CD14-positive monocyte (primary cell): Measurements from ENCODE around the gene UBE2O. TPM values are rescaled to one million over a fixed set of nuclear protein-coding genes. Genes with fewer than 3 reads are reported as not detected.

ENCODE experiments used
- DNase-seq, 3 donors: peaks; one replicate each; pipeline ENCODE4 v3.0.0-alpha.2; 2011 to 2022
- H2AFZ ChIP-seq: 2 replicates; pipeline ENCODE4 v1.6.0; 2012; ENCODE audit warnings: mild to moderate bottlenecking, low read depth, low read length, inconsistent platforms; ENCODE audit not compliant: insufficient read depth, poor library complexity, severe bottlenecking
- H3K27ac ChIP-seq, 2 donors: 1 replicate in 1 of 2; 2 replicates in 1 of 2; pipeline ENCODE4 v1.5.1; 2012 to 2013; ENCODE audit warnings: low read length in 2 of 2, control low read depth in 1 of 2, inconsistent platforms in 1 of 2, low read depth in 1 of 2, mild to moderate bottlenecking in 1 of 2
- H3K27me3 ChIP-seq, 2 donors: one replicate each; pipeline versions ENCODE4 v1.6.0 to v1.6.1; 2011 to 2013; ENCODE audit warnings: low read length in 2 of 2; ENCODE audit not compliant: control insufficient read depth in 2 of 2, insufficient read depth in 2 of 2
- H3K36me3 ChIP-seq, 2 donors: replicated peaks in 1 of 2; 1 replicate in 1 of 2; 2 replicates in 1 of 2; pipeline versions ENCODE4 v1.5.1 to v1.6.1; 2012 to 2013; ENCODE audit warnings: low read length in 2 of 2, control low read depth in 1 of 2, inconsistent platforms in 1 of 2, mild to moderate bottlenecking in 1 of 2; ENCODE audit not compliant: insufficient read depth in 2 of 2, control insufficient read depth in 1 of 2
- H3K4me1 ChIP-seq, 2 donors: 1 replicate in 1 of 2; 2 replicates in 1 of 2; pipeline versions ENCODE4 v1.5.1 to v1.6.1; 2012 to 2013; ENCODE audit warnings: low read length in 2 of 2, control low read depth in 1 of 2, inconsistent platforms in 1 of 2, mild to moderate bottlenecking in 1 of 2, moderate library complexity in 1 of 2; ENCODE audit not compliant: insufficient read depth in 2 of 2, control insufficient read depth in 1 of 2
- H3K4me2 ChIP-seq: replicated peaks from 2 replicates; pipeline ENCODE3; 2012; ENCODE audit warnings: low read length, moderate library complexity, mild to moderate bottlenecking; ENCODE audit not compliant: poor library complexity, severe bottlenecking; ENCODE audit errors: extremely low read depth
- H3K4me3 ChIP-seq, 3 experiments: fragments of 200-600 bp in 1 of 3; sonication (generic) in 1 of 3; replicated peaks in 1 of 3; 1 replicate in 2 of 3; 2 replicates in 1 of 3; pipeline ENCODE4 v1.5.1; 2011 to 2013; ENCODE audit warnings: low read length in 3 of 3, mild to moderate bottlenecking in 3 of 3, control low read depth in 2 of 3, low read depth in 2 of 3, inconsistent platforms in 1 of 3, moderate library complexity in 1 of 3
- H3K79me2 ChIP-seq: 2 replicates; pipeline ENCODE4 v1.6.0; 2012; ENCODE audit warnings: mild to moderate bottlenecking, control low read depth, inconsistent platforms, low read length, moderate library complexity; ENCODE audit not compliant: insufficient read depth
- H3K9ac ChIP-seq: 2 replicates; pipeline ENCODE4 v1.6.0; 2017; ENCODE audit warnings: low read length, mild to moderate bottlenecking; ENCODE audit not compliant: insufficient read depth, poor library complexity, severe bottlenecking
- H3K9me3 ChIP-seq, 2 donors: replicated peaks in 1 of 2; 1 replicate in 1 of 2; 2 replicates in 1 of 2; pipeline versions ENCODE4 v1.5.1 to v1.6.1; 2012 to 2013; ENCODE audit warnings: low read length in 2 of 2, control low read depth in 1 of 2; ENCODE audit not compliant: control insufficient read depth in 1 of 2, insufficient read depth in 1 of 2
- H4K20me1 ChIP-seq: 2 replicates; pipeline ENCODE4 v1.6.0; 2012; ENCODE audit warnings: mild to moderate bottlenecking, low read length, control low read depth, moderate library complexity; ENCODE audit not compliant: insufficient read depth
- H3K27ac Mint-ChIP-seq, 7 donors: one replicate each; pipeline ENCODE4 v1.8.0; 2020; ENCODE audit warnings: mild to moderate bottlenecking in 7 of 7, mixed read lengths in 7 of 7, moderate library complexity in 6 of 7, inconsistent platforms in 2 of 7
- H3K27me3 Mint-ChIP-seq, 3 donors: one replicate each; pipeline ENCODE4 v1.8.0; 2021 to 2022; ENCODE audit warnings: low read depth in 3 of 3, mild to moderate bottlenecking in 3 of 3, mixed read lengths in 3 of 3, moderate library complexity in 3 of 3, inconsistent platforms in 1 of 3
- H3K36me3 Mint-ChIP-seq, 2 donors: one replicate each; pipeline ENCODE4 v1.8.0; 2020; ENCODE audit warnings: mixed read lengths in 2 of 2, inconsistent platforms in 1 of 2, mild to moderate bottlenecking in 1 of 2
- H3K4me1 Mint-ChIP-seq: one replicate; pipeline ENCODE4 v1.8.0; 2020; ENCODE audit warnings: mild to moderate bottlenecking, mixed read lengths
- H3K4me3 Mint-ChIP-seq, 2 donors: one replicate each; pipeline ENCODE4 v1.8.0; 2020; ENCODE audit warnings: mild to moderate bottlenecking in 2 of 2, mixed read lengths in 2 of 2, moderate library complexity in 1 of 2
- H3K9me3 Mint-ChIP-seq, 7 donors: one replicate each; pipeline ENCODE4 v1.8.0; 2020 to 2022; ENCODE audit warnings: mixed read lengths in 7 of 7, mild to moderate bottlenecking in 6 of 7, moderate library complexity in 6 of 7, inconsistent platforms in 2 of 7
- WGBS: methylation state at CpG from one replicate; pipeline ENCODE4 v1.1.5; 2013; ENCODE audit warnings: missing lambda C conversion rate; ENCODE audit not compliant: insufficient coverage; 5-methylcytosine and 5-hydroxymethylcytosine counted together
- intact Hi-C, 2 donors: fragments of 100-400 bp; cut with micrococcal nuclease; formaldehyde crosslinking; loops; one replicate each; pipeline versions ENCODE4 v1.15.0 to v1.15.1; 2023
- polyA plus RNA-seq, 3 donors: library from polyadenylated mRNA; depleted of rRNA in 1 of 3; unstranded in 2 of 3; stranded (reverse) in 1 of 3; fragments of 300-500 nt in 2 of 3; fragments of >200 nt in 1 of 3; fragmentation: Illumina TruSeq in 2 of 3; gene quantifications; 1 replicate in 2 of 3; 2 replicates in 1 of 3; pipeline ENCODE4 v1.2.3, GENCODE V29; 2012 to 2021
- TF ChIP-seq, protein P1 (sequence below): fragments of 200-600 bp; IDR thresholded peaks from one replicate; pipeline ENCODE4 v1.8.0; 2022; ENCODE audit warnings: antibody characterized with exemption, mild to moderate bottlenecking

UBE2O gene
- polyA plus RNA-seq, 3 donors: 1.3 to 15.1 (median 4.5) TPM

DNA sequence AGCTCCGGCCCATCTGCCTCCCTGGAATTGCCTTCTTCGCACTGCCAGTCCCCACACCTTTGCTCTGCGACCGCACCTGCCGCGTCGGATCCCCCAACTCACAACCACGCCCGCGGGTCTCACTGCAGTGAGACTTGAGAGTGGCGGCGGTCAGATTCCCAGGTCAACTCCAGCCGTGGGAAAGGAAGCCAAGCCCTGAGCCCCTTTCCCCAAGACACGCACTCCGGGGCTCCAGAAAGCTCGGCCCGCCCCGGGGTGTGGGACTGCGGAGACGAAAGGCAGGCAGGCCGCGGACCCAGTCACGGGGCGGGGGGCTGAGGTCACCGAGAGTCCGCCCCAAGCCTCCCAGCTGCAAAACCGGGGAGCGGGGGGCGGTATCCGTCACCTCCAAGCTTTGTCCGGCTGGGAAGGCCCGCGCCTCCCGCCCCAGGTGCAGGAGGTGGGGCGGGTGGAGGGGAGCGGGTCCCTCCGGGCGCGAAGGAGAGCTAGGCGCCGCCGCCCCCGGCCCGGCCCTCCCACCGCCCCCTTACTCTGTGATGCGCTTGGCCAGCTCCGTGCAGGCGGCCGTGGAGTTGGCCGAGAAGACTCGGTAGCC lies 99.9 kb downstream of the UBE2O start:
- no peaks in the 10 kb centered on the region for H4K20me1 ChIP-seq
- no peaks in the 10 kb centered on the region for H3K27me3 ChIP-seq
- H3K4me1 Mint-ChIP-seq: peaks cover 24% of the 10 kb centered on the region
- peak overlapping the region; percentile 97 for H2AFZ ChIP-seq
- peaks cover 36% of the 10 kb centered on the region for H3K79me2 ChIP-seq
- intact Hi-C loops: loop anchor here in 1 of 2 donors (5.0 kb wide), 1 partner anchor 34 kb away; no protein-coding TSS in a partner anchor
- H3K4me3 Mint-ChIP-seq: peak overlapping the region; percentile 91 to 99
- H3K27ac ChIP-seq: peak overlapping the region in 1 of 2 donors; percentile 94
- peak overlapping the region; percentile 53 to 91 (median 56) for H3K4me3 ChIP-seq
- H3K36me3 ChIP-seq: no peaks in the 10 kb centered on the region
- H3K9me3 Mint-ChIP-seq: peaks cover 0 to 1% (median 0%) of the 10 kb centered on the region in 7 donors
- under 1% methylated on average over 51 of the region's 51 CpGs for WGBS
- peak overlapping the region; percentile 76 for H3K9ac ChIP-seq
- H3K27me3 Mint-ChIP-seq: peaks cover 3 to 5% (median 3%) of the 10 kb centered on the region in 3 donors
- H3K4me2 ChIP-seq: peak overlapping the region; percentile 91
- TF ChIP-seq, protein P1, sequence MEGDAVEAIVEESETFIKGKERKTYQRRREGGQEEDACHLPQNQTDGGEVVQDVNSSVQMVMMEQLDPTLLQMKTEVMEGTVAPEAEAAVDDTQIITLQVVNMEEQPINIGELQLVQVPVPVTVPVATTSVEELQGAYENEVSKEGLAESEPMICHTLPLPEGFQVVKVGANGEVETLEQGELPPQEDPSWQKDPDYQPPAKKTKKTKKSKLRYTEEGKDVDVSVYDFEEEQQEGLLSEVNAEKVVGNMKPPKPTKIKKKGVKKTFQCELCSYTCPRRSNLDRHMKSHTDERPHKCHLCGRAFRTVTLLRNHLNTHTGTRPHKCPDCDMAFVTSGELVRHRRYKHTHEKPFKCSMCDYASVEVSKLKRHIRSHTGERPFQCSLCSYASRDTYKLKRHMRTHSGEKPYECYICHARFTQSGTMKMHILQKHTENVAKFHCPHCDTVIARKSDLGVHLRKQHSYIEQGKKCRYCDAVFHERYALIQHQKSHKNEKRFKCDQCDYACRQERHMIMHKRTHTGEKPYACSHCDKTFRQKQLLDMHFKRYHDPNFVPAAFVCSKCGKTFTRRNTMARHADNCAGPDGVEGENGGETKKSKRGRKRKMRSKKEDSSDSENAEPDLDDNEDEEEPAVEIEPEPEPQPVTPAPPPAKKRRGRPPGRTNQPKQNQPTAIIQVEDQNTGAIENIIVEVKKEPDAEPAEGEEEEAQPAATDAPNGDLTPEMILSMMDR: no peak
- DNase-seq: no peak
- H3K4me1 ChIP-seq: peaks cover 15 to 21% of the 10 kb centered on the region in 2 donors
- peaks cover 0 to 2% of the 10 kb centered on the region in 2 donors for H3K36me3 Mint-ChIP-seq
- H3K27ac Mint-ChIP-seq: peak overlapping the region in 6 of 7 donors; percentile 59 to 100 (median 99)
- H3K9me3 ChIP-seq: no peaks in the 10 kb centered on the region

DNA sequence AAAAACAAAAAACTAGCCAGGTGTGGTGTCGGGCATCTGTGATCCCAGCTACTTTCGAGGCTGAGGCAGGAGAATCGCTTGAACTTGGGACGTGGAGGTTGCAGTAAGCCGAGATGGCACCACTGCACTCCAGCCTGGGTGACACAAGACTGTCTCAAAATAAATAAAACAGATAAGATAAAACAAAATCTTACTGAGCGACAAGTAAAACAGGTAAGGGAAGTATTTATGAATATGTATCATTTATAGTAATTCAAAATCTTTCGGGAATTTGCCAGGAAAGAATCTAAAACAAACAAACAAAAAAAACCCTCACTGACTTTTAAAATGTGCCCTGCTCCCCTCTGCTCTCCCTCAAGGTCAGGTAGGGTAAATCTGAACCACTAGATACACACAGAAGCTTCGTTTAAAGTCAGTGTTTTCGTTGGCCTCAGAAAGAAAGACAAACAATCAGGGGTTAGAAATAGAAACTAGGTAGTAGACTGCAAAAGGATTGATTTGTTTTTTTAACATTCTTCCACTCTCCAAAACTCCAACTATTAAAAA lies 101.4 kb downstream of the UBE2O start:
- H3K4me1 Mint-ChIP-seq: peaks cover 24% of the 10 kb centered on the region
- H3K27me3 Mint-ChIP-seq: peaks cover 0 to 2% (median 1%) of the 10 kb centered on the region in 3 donors

More for the DNA sequence above, 101.4 kb downstream of the UBE2O start:
- intact Hi-C loops: loop anchor here in 1 of 2 donors (5.0 kb wide), 1 partner anchor 36 kb away; no protein-coding TSS in a partner anchor
- H3K27ac Mint-ChIP-seq: no peak overlapping the region
- TF ChIP-seq, protein P1: no peak
- peaks cover 6 to 13% of the 10 kb centered on the region in 2 donors for H3K36me3 ChIP-seq
- H3K27ac ChIP-seq: no peak overlapping the region
- no peak overlapping the region for H3K4me3 ChIP-seq
- no peak overlapping the region for H3K9ac ChIP-seq
- no peak for DNase-seq
- WGBS: 100% methylated on average over 1 of the region's 9 CpGs
- no peak overlapping the region for H3K4me2 ChIP-seq
- H3K79me2 ChIP-seq: peaks cover 36% of the 10 kb centered on the region
- no peaks in the 10 kb centered on the region for H3K27me3 ChIP-seq
- no peaks in the 10 kb centered on the region for H3K9me3 ChIP-seq
- H3K4me1 ChIP-seq: peaks cover 15 to 21% of the 10 kb centered on the region in 2 donors
- no peak overlapping the region for H3K4me3 Mint-ChIP-seq
- H3K9me3 Mint-ChIP-seq: peaks cover 0 to 1% (median 0%) of the 10 kb centered on the region in 7 donors
- H3K36me3 Mint-ChIP-seq: peaks cover 12 to 13% of the 10 kb centered on the region in 2 donors
- no peaks in the 10 kb centered on the region for H4K20me1 ChIP-seq
- H2AFZ ChIP-seq: no peak overlapping the region
